GM12878 (cell line): ENCODE results near the gene CCDC66. TPM values are rescaled to one million over a fixed set of nuclear protein-coding genes. Genes with fewer than 3 reads are reported as not detected.

Experiments used
- BRCA1 ChIP-seq: IDR thresholded peaks from 2 replicates; pipeline ENCODE4 v1.6.1; 2011; ENCODE audit warnings: low read depth, low read length, improper control_type of control experiment
- CBX5 ChIP-seq: sonication (generic); IDR thresholded peaks from 2 replicates; pipeline ENCODE4 v1.6.1; 2016; ENCODE audit warnings: low read depth, moderate library complexity, mild to moderate bottlenecking, inconsistent platforms
- CHD1 ChIP-seq: IDR thresholded peaks from 2 replicates; pipeline ENCODE4 v1.6.1; 2012; ENCODE audit warnings: low read depth, low read length, improper control_type of control experiment
- EED ChIP-seq: sonication (generic); IDR thresholded peaks from 2 replicates; pipeline ENCODE4 v1.6.1; 2016; ENCODE audit warnings: antibody characterized with exemption, low read depth
- ETV6 ChIP-seq, 2 experiments: fragments of 450-650 bp in 1 of 2; IDR thresholded peaks in 1 of 2; conservative IDR thresholded peaks in 1 of 2; 2 replicates each; pipeline ENCODE4 v1.6.1; 2014; ENCODE audit warnings: antibody characterized with exemption in 1 of 2, borderline replicate concordance in 1 of 2, low read depth in 1 of 2, mild to moderate bottlenecking in 1 of 2, moderate library complexity in 1 of 2
- HDAC2 ChIP-seq: fragments of 200-600 bp; sonication (generic); IDR thresholded peaks from 2 replicates; pipeline ENCODE4 v1.6.1; 2017
- IKZF2 ChIP-seq, 2 experiments: fragments of 450-650 bp; IDR thresholded peaks; 2 replicates each; pipeline ENCODE4 v1.6.1; 2017; ENCODE audit warnings: mild to moderate bottlenecking in 2 of 2, moderate library complexity in 2 of 2
- IRF4 ChIP-seq: IDR thresholded peaks from 2 replicates; pipeline ENCODE4 v1.6.1; 2011; ENCODE audit warnings: low read depth, low read length
- LARP7 ChIP-seq: fragments of 450-650 bp; IDR thresholded peaks from 2 replicates; pipeline ENCODE4 v1.6.1; 2017; ENCODE audit warnings: mild to moderate bottlenecking
- MXI1 ChIP-seq: fragments of 150-350 bp; IDR thresholded peaks from 2 replicates; pipeline ENCODE4 v1.6.1; 2011; ENCODE audit warnings: low read depth, mild to moderate bottlenecking, inconsistent platforms, low read length, improper control_type of control experiment
- NR2C1 ChIP-seq: fragments of 450-650 bp; IDR thresholded peaks from 2 replicates; pipeline ENCODE4 v1.6.1; 2017; ENCODE audit warnings: antibody characterized with exemption, mild to moderate bottlenecking, moderate library complexity
- NR2C2 ChIP-seq: IDR thresholded peaks from 2 replicates; pipeline ENCODE4 v1.6.1; 2011; ENCODE audit warnings: borderline replicate concordance, low read depth; ENCODE audit not compliant: control insufficient read depth, insufficient read length
- NR2F1 ChIP-seq: fragments of 450-650 bp; conservative IDR thresholded peaks from 2 replicates; pipeline ENCODE4 v1.6.1; 2017; ENCODE audit warnings: mild to moderate bottlenecking
- RUNX3 ChIP-seq: IDR thresholded peaks from 2 replicates; pipeline ENCODE4 v1.6.1; 2012; ENCODE audit warnings: low read length, inconsistent platforms
- SIN3A ChIP-seq: IDR thresholded peaks from 2 replicates; pipeline ENCODE4 v1.6.1; 2012; ENCODE audit warnings: low read depth, low read length, improper control_type of control experiment
- SIX5 ChIP-seq: IDR thresholded peaks from 2 replicates; pipeline ENCODE4 v1.6.1; 2011; ENCODE audit warnings: mild to moderate bottlenecking, low read depth, low read length, moderate library complexity; ENCODE audit not compliant: severe bottlenecking
- polyA plus RNA-seq, 11 experiments: library from polyadenylated mRNA; depleted of rRNA in 4 of 11; unstranded in 6 of 11; stranded (reverse) in 5 of 11; fragments of >200 nt; fragmentation: Nextera tagmentation in 4 of 11; fragmentation: Illumina TruSeq in 1 of 11; extraction: Ambion mirVana in 4 of 11; extraction: Trizol in 1 of 11; gene quantifications; 1 replicate in 1 of 11; 2 replicates in 10 of 11; pipeline versions ENCODE4 v1.2.1 to v1.2.3, GENCODE V29; 2011 to 2016; ENCODE audit warnings: inconsistent platforms in 2 of 11, missing spikeins in 2 of 11, low read depth in 1 of 11
- total RNA-seq, 4 experiments: library from RNA; depleted of rRNA in 3 of 4; stranded (reverse); fragments of >200 nt in 3 of 4; fragmentation: Illumina TruSeq in 1 of 4; extraction: Trizol in 1 of 4; gene quantifications; 2 replicates each; pipeline versions ENCODE4 v1.2.1 to v1.2.3, GENCODE V29; 2013 to 2021
- TF ChIP-seq, protein P1 (sequence below): IDR thresholded peaks from 2 replicates; pipeline ENCODE4 v1.6.1; 2012; ENCODE audit warnings: improper control_type of control experiment, low read depth, low read length; ENCODE audit not compliant: insufficient replicate concordance
- TF ChIP-seq, protein P2 (sequence below): fragments of 450-650 bp; formaldehyde crosslinking; IDR thresholded peaks from 2 replicates; pipeline ENCODE4 v1.4.0; 2020; ENCODE audit warnings: mild to moderate bottlenecking, moderate library complexity
- TF ChIP-seq, protein P3 (sequence below): fragments of 150-350 bp; IDR thresholded peaks from 2 replicates; pipeline ENCODE4 v1.6.1; 2014; ENCODE audit warnings: mild to moderate bottlenecking, low read depth, low read length

Gene CCDC66
- total and polyA plus RNA-seq, 10 of the 15 experiments (the other 5 are each of a cell fraction or from before 2014, with no cell fraction given): 9.4 to 31.9 (median 18.1) TPM

- TF ChIP-seq LARP7 (0 out of 2 replicates have a peak, but pooled peaks have one; percentile 59), SIN3A (no peak), SIX5 (no peak), CBX5 (no peak), CHD1 (no peak), NR2C1 (no peak), IKZF2 (IDR thresholded peaks at IDR 0.05) (no peak), IRF4 (no peak), EED (no peak), MXI1 (no peak; the same call in 1 of the 2 replicates), NR2C2 (no peak), HDAC2 (no peak), RUNX3 (no peak), NR2F1 (peak; percentile 56; the same call in 1 of the 2 replicates), BRCA1 (no peak), ETV6 (conservative IDR thresholded peaks at IDR 0.05 in 1 of 2, IDR thresholded peaks at IDR 0.05 in 1 of 2; ENCODE audit: borderline replicate concordance in 1 of 2, low read depth in 1 of 2) (no peak)
- TF ChIP-seq, protein P1, sequence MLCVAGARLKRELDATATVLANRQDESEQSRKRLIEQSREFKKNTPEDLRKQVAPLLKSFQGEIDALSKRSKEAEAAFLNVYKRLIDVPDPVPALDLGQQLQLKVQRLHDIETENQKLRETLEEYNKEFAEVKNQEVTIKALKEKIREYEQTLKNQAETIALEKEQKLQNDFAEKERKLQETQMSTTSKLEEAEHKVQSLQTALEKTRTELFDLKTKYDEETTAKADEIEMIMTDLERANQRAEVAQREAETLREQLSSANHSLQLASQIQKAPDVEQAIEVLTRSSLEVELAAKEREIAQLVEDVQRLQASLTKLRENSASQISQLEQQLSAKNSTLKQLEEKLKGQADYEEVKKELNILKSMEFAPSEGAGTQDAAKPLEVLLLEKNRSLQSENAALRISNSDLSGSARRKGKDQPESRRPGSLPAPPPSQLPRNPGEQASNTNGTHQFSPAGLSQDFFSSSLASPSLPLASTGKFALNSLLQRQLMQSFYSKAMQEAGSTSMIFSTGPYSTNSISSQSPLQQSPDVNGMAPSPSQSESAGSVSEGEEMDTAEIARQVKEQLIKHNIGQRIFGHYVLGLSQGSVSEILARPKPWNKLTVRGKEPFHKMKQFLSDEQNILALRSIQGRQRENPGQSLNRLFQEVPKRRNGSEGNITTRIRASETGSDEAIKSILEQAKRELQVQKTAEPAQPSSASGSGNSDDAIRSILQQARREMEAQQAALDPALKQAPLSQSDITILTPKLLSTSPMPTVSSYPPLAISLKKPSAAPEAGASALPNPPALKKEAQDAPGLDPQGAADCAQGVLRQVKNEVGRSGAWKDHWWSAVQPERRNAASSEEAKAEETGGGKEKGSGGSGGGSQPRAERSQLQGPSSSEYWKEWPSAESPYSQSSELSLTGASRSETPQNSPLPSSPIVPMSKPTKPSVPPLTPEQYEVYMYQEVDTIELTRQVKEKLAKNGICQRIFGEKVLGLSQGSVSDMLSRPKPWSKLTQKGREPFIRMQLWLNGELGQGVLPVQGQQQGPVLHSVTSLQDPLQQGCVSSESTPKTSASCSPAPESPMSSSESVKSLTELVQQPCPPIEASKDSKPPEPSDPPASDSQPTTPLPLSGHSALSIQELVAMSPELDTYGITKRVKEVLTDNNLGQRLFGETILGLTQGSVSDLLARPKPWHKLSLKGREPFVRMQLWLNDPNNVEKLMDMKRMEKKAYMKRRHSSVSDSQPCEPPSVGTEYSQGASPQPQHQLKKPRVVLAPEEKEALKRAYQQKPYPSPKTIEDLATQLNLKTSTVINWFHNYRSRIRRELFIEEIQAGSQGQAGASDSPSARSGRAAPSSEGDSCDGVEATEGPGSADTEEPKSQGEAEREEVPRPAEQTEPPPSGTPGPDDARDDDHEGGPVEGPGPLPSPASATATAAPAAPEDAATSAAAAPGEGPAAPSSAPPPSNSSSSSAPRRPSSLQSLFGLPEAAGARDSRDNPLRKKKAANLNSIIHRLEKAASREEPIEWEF: no peak
- TF ChIP-seq, protein P2, sequence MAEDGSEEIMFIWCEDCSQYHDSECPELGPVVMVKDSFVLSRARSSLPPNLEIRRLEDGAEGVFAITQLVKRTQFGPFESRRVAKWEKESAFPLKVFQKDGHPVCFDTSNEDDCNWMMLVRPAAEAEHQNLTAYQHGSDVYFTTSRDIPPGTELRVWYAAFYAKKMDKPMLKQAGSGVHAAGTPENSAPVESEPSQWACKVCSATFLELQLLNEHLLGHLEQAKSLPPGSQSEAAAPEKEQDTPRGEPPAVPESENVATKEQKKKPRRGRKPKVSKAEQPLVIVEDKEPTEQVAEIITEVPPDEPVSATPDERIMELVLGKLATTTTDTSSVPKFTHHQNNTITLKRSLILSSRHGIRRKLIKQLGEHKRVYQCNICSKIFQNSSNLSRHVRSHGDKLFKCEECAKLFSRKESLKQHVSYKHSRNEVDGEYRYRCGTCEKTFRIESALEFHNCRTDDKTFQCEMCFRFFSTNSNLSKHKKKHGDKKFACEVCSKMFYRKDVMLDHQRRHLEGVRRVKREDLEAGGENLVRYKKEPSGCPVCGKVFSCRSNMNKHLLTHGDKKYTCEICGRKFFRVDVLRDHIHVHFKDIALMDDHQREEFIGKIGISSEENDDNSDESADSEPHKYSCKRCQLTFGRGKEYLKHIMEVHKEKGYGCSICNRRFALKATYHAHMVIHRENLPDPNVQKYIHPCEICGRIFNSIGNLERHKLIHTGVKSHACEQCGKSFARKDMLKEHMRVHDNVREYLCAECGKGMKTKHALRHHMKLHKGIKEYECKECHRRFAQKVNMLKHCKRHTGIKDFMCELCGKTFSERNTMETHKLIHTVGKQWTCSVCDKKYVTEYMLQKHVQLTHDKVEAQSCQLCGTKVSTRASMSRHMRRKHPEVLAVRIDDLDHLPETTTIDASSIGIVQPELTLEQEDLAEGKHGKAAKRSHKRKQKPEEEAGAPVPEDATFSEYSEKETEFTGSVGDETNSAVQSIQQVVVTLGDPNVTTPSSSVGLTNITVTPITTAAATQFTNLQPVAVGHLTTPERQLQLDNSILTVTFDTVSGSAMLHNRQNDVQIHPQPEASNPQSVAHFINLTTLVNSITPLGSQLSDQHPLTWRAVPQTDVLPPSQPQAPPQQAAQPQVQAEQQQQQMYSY: no peak
- TF ChIP-seq, protein P3, sequence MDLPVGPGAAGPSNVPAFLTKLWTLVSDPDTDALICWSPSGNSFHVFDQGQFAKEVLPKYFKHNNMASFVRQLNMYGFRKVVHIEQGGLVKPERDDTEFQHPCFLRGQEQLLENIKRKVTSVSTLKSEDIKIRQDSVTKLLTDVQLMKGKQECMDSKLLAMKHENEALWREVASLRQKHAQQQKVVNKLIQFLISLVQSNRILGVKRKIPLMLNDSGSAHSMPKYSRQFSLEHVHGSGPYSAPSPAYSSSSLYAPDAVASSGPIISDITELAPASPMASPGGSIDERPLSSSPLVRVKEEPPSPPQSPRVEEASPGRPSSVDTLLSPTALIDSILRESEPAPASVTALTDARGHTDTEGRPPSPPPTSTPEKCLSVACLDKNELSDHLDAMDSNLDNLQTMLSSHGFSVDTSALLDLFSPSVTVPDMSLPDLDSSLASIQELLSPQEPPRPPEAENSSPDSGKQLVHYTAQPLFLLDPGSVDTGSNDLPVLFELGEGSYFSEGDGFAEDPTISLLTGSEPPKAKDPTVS: no peak
Measured at GRCh38 chr3:56556908-56557830, at the start of gene CCDC66 (continued).
